PC-9 (cell line): ENCODE measurements around the gene STX12. TPM values are rescaled to one million over a fixed set of nuclear protein-coding genes. Genes with fewer than 3 reads are reported as not detected.
"Not testable (repeated sequence)": the region's sequence is repeated elsewhere in the genome, so short reads cannot be mapped to it uniquely, and the experiment has no call there.

ENCODE experiments used
- BruUV-seq: library from RNA; stranded (reverse); fragments of 400-500 nt; replicated peaks from 2 replicates; lab custom pipeline; 2021; lab: Mats Ljungman, UMichigan
- CTCF ChIA-PET: fragments of 300-600 bp; sonication (Branson Sonifier 250); formaldehyde crosslinking; loops from one replicate; lab custom pipeline; 2022; ENCODE audit warnings: antibody characterized with exemption; lab: Charles Lee
- POLR2A ChIA-PET: fragments of 300-600 bp; sonication (Branson Sonifier 250); formaldehyde crosslinking; loops from one replicate; lab custom pipeline; 2022; ENCODE audit warnings: antibody characterized with exemption; ENCODE audit not compliant: unreplicated experiment; lab: Charles Lee
- DNase-seq, 2 experiments: peaks; one replicate each; pipeline versions ENCODE4 v3.0.0 to v3.0.0-alpha.2; 2015 to 2022; ENCODE audit warnings: mixed read lengths in 1 of 2
- H2AFZ ChIP-seq: fragments of 200-600 bp; sonication (generic); 2 replicates; pipeline ENCODE4 v1.8.1; 2017; ENCODE audit warnings: antibody characterized with exemption
- H3F3A ChIP-seq: fragments of 200-600 bp; sonication (generic); 2 replicates; pipeline ENCODE4 v1.8.1; 2017; ENCODE audit warnings: antibody characterized with exemption, mild to moderate bottlenecking, low read depth; ENCODE audit not compliant: insufficient read depth
- H3K27ac ChIP-seq: fragments of 200-600 bp; sonication (generic); 2 replicates; pipeline ENCODE4 v1.6.1; 2016; ENCODE audit warnings: mixed run types
- H3K27me3 ChIP-seq: fragments of 200-600 bp; sonication (generic); 2 replicates; pipeline ENCODE4 v1.6.1; 2016; ENCODE audit warnings: low read depth, mixed run types; ENCODE audit not compliant: insufficient read depth
- H3K36me3 ChIP-seq: fragments of 200-600 bp; sonication (generic); 2 replicates; pipeline ENCODE4 v1.6.1; 2016; ENCODE audit warnings: low read depth, mixed run types
- H3K4me1 ChIP-seq: fragments of 200-600 bp; sonication (generic); replicated peaks from 2 replicates; pipeline ENCODE4 v1.6.1; 2016; ENCODE audit warnings: mixed run types; ENCODE audit not compliant: insufficient read depth
- H3K4me2 ChIP-seq: fragments of 200-600 bp; sonication (generic); 2 replicates; pipeline ENCODE4 v1.6.1; 2017; ENCODE audit warnings: mixed run types
- H3K4me3 ChIP-seq: fragments of 200-600 bp; sonication (generic); 2 replicates; pipeline ENCODE4 v1.6.1; 2016; ENCODE audit warnings: mixed run types
- H3K79me2 ChIP-seq: fragments of 200-600 bp; sonication (generic); 2 replicates; pipeline ENCODE4 v1.6.1; 2017; ENCODE audit warnings: low read depth, mixed run types
- H3K9me2 ChIP-seq: fragments of 200-600 bp; sonication (generic); 2 replicates; pipeline ENCODE4 v1.8.1; 2017; ENCODE audit warnings: mild to moderate bottlenecking; ENCODE audit not compliant: insufficient read depth
- H3K9me3 ChIP-seq: fragments of 200-600 bp; sonication (generic); 2 replicates; pipeline ENCODE4 v1.8.1; 2016; ENCODE audit warnings: low read depth; ENCODE audit not compliant: insufficient read depth
- H4K20me1 ChIP-seq: fragments of 200-600 bp; sonication (generic); 2 replicates; pipeline ENCODE4 v1.8.1; 2017; ENCODE audit not compliant: insufficient read depth
- EZH2 ChIP-seq: fragments of 200-600 bp; sonication (generic); IDR thresholded peaks from 2 replicates; pipeline ENCODE4 v1.8.0; 2017; ENCODE audit warnings: antibody characterized with exemption, low read depth
- intact Hi-C: fragments of 100-400 bp; cut with micrococcal nuclease; formaldehyde crosslinking; loops from one replicate; pipeline ENCODE4 v1.10.0; 2022; ENCODE audit not compliant: unreplicated experiment
- total RNA-seq: library from RNA; stranded (reverse); gene quantifications from 2 replicates; pipeline ENCODE4 v1.2.3, GENCODE V29; 2021
- TF ChIP-seq, protein P1 (sequence below): fragments of 200-600 bp; sonication (generic); conservative IDR thresholded peaks from 2 replicates; pipeline ENCODE4 v1.6.1; 2017; ENCODE audit warnings: mixed run types, antibody characterized with exemption, mild to moderate bottlenecking, moderate library complexity

The STX12 gene
- total RNA-seq, 1 experiment from 2014 or later: 23.7 TPM

DNA sequence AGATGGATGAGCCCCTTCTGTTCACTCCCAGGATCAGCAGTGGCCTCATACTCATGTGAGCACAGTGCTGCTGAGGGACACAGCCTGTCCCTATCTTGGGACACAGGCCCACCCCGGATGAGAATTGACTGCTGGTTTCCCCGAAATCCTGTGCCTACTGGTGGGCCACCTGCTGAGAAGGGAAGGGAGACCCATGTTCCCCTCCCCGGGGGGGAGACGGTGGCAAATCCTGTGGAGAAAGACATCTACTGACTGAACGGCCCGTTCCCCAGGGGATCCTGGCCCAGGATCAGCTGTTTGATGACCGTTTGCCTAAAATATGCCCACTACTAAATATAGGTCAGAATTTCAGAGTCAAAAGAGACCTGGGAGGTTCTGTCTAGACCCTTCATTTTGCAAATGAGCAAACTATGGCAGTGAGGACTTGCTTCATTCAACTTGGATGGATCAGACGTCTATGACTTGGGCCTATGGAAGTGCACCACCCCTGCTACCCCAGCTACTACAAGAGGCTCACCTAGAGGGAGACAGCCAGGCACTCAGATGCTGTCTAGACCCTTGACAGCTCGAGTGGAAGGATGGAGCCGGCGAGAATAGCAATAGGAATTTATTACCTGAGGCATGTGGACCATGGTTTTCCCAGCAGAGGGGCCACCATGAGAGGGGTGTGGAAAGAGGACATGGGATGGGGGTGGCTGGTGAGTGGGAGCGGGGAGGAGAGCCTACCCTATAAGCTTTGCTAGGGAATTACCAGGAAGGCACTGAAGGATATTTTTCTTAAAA, 83.7 kb downstream of the STX12 start:
- no TSS peak for BruUV-seq
- Histone ChIP-seq H3K9me3 (no peaks in the 10 kb centered on the region), H2AFZ (no peak overlapping the region), H3K27ac (no peak overlapping the region), H3K9me2 (no peaks in the 10 kb centered on the region), H3K79me2 (no peaks in the 10 kb centered on the region), H4K20me1 (no peaks in the 10 kb centered on the region), H3K27me3 (no peaks in the 10 kb centered on the region), H3K4me3 (no peak overlapping the region), H3K36me3 (no peaks in the 10 kb centered on the region), H3K4me1 (no peaks in the 10 kb centered on the region), H3K4me2 (no peak overlapping the region), H3F3A (no peaks in the 10 kb centered on the region)
- no peak for TF ChIP-seq EZH2
- TF ChIP-seq, protein P1, sequence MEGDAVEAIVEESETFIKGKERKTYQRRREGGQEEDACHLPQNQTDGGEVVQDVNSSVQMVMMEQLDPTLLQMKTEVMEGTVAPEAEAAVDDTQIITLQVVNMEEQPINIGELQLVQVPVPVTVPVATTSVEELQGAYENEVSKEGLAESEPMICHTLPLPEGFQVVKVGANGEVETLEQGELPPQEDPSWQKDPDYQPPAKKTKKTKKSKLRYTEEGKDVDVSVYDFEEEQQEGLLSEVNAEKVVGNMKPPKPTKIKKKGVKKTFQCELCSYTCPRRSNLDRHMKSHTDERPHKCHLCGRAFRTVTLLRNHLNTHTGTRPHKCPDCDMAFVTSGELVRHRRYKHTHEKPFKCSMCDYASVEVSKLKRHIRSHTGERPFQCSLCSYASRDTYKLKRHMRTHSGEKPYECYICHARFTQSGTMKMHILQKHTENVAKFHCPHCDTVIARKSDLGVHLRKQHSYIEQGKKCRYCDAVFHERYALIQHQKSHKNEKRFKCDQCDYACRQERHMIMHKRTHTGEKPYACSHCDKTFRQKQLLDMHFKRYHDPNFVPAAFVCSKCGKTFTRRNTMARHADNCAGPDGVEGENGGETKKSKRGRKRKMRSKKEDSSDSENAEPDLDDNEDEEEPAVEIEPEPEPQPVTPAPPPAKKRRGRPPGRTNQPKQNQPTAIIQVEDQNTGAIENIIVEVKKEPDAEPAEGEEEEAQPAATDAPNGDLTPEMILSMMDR: no peak
- no peak for DNase-seq
- ChIA-PET CTCF (interaction anchor here (0.5 to 1.2 kb wide), 7 partner anchors 72 to 492 kb away, joined by 3 to 12 read pairs (median 5); partner anchors contain the start of gene XKR8), POLR2A (interaction anchor here (0.6 kb wide), 1 partner anchor 84 kb away, joined by 4 read pairs; the partner anchor contains the start of gene STX12)
- intact Hi-C loops: loop anchor here (5.0 kb wide), 2 partner anchors 231 to 746 kb away; partner anchors contain the start of gene EYA3

DNA sequence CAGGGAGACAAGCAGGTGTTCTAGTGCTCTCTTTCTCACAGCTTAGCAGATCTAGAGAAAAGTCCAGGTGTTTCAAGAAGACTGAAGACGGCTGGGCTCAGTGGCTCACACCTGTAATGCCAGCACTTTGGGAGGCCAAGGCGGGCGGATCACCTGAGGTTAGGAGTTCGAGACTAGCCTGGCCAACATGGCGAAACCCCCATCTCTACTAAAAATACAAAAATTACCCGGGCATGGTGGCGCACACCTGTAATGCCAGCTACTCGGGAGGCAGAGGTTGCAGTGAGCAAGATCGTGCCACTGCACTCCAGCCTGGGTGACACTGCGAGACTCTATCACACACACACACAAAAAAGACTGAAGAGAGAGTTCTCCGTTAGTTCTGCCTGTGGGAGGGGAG, 84.5 kb downstream of the STX12 start:
- H3K4me1 ChIP-seq, H3K4me3 ChIP-seq, BruUV-seq, DNase-seq, H3K27ac ChIP-seq, H3K9me3 ChIP-seq, H3K9me2 ChIP-seq, H4K20me1 ChIP-seq, H3K36me3 ChIP-seq, H3K27me3 ChIP-seq, H3K4me2 ChIP-seq, H3K79me2 ChIP-seq, H3F3A ChIP-seq, H2AFZ ChIP-seq: not testable (repeated sequence)
- POLR2A ChIA-PET: interaction anchor here (0.5 kb wide), 1 partner anchor 652 kb away, joined by 5 read pairs; no protein-coding TSS in a partner anchor
- CTCF ChIA-PET: interaction anchor here (0.5 to 1.2 kb wide), 5 partner anchors 17 to 492 kb away, joined by 3 to 12 read pairs (median 4); no protein-coding TSS in a partner anchor
- intact Hi-C loops: loop anchor here (5.0 kb wide), 2 partner anchors 230 to 745 kb away; partner anchors contain the start of gene EYA3

DNA sequence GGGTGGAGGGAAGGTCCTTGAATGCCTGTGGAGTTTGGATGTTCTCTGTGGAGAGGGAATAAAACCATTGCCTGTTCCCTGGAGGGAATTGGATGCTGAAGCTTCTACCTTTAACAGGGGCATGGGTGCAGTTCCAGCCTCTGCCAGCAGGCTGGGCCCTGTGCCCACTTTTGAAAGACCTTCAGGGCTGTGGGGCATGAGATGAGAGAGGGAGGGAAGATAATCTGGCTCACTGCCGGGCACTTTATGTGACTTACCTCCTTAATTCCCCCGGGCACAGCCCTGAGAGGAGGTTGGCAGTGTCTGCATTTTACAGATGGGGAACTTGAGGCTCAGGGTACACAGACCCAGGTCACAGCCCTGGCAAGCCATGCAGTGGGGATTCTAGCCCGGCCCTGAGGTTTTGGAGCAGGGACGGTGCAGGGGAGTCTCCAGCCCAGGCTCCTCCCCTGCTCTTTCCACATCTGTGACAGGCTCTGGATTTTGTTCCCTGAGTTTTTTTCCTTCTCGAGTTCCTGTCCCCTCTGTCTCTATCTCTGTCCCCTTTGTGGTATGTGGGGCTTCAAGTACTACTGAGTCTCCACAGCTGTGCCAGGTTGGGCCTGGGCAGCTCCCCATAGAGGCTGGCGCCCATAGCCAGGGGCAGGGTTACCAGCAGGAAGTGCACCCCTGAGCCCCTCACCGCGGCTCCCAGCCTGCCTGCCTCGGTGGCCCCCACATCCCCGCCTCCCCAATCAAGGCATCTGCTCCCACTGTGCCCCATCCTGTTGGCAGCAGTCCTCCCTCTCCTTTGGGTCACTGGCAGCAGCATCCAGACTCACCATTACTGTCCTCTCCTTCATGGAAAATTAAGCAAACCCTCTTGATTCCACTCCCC, 85.3 kb downstream of the STX12 start:
- H3K4me2 ChIP-seq: no peak overlapping the region
- no peak overlapping the region for H2AFZ ChIP-seq
- intact Hi-C loops: loop anchor here (2.0 to 5.0 kb wide), 4 partner anchors 120 to 744 kb away; partner anchors contain the start of gene EYA3
- no peaks in the 10 kb centered on the region for H4K20me1 ChIP-seq
- H3K9me3 ChIP-seq: no peaks in the 10 kb centered on the region
- no peak overlapping the region for H3K4me3 ChIP-seq
- no TSS peak for BruUV-seq
- H3K27ac ChIP-seq: no peak overlapping the region
- POLR2A ChIA-PET: interaction anchor here (0.5 kb wide), 1 partner anchor 651 kb away, joined by 5 read pairs; no protein-coding TSS in a partner anchor
- H3K36me3 ChIP-seq: no peaks in the 10 kb centered on the region
- no peaks in the 10 kb centered on the region for H3K9me2 ChIP-seq
- CTCF ChIA-PET: interaction anchor here (0.6 to 1.2 kb wide), 3 partner anchors 17 to 121 kb away, joined by 3 to 4 read pairs (median 3); no protein-coding TSS in a partner anchor
- peaks cover 9% of the 10 kb centered on the region for H3K4me1 ChIP-seq
- peak; percentile 58 to 80 for DNase-seq
- no peaks in the 10 kb centered on the region for H3K27me3 ChIP-seq
- TF ChIP-seq EZH2: no peak
- TF ChIP-seq, protein P1: peak; percentile 91
- no peaks in the 10 kb centered on the region for H3K79me2 ChIP-seq
- peaks cover 7% of the 10 kb centered on the region; the same call in 1 of the 2 replicates for H3F3A ChIP-seq
